Left renal cortex interstitium (tissue), 4 donors: ENCODE data around the gene PAK1. TPM values are rescaled to one million over a fixed set of nuclear protein-coding genes. Genes with fewer than 3 reads are reported as not detected.
"Not testable (repeated sequence)": the region's sequence is repeated elsewhere in the genome, so short reads cannot be mapped to it uniquely, and the experiment has no call there.

Source experiments
- DNase-seq, 4 donors: peaks; one replicate each; pipeline ENCODE4 v3.0.0-alpha.2; 2013; ENCODE audit warnings: low read depth in 4 of 4, low spot score in 2 of 4, missing footprints in 1 of 4
- polyA plus RNA-seq, 4 donors: library from polyadenylated mRNA; unstranded; fragments of 120-200 nt; gene quantifications; one replicate each; pipeline ENCODE4 v1.2.1, GENCODE V29; 2013; ENCODE audit not compliant: insufficient read length in 4 of 4

Gene PAK1
- polyA plus RNA-seq, 4 donors = 72.8 to 99.2 (median 85.9) TPM

- no peak for DNase-seq
Observed at GRCh38 chr11:77410076-77410827, 63.6 kb downstream of the PAK1 start.

- no peak for DNase-seq
Observed at GRCh38 chr11:77409046-77409445, 64.8 kb downstream of the PAK1 start.

- no peak for DNase-seq
Observed at GRCh38 chr11:77407613-77408012, 66.3 kb downstream of the PAK1 start.

- no peak for DNase-seq
Observed at GRCh38 chr11:77406396-77406795, 67.5 kb downstream of the PAK1 start.

GRCh38 chr11:77403211-77403610 is 70.7 kb downstream of the PAK1 start:
- no peak for DNase-seq

GRCh38 chr11:77402218-77402556 is 71.7 kb downstream of the PAK1 start:
- no peak for DNase-seq

- no peak for DNase-seq
Observed at GRCh38 chr11:77401486-77402217, 72.2 kb downstream of the PAK1 start.

- DNase-seq = no peak
Observed at GRCh38 chr11:77400775-77401449, 73.0 kb downstream of the PAK1 start.

GRCh38 chr11:77400271-77400670 is 73.6 kb downstream of the PAK1 start:
- no peak for DNase-seq

GRCh38 chr11:77397631-77398030 is 76.3 kb downstream of the PAK1 start:
- no peak for DNase-seq

GRCh38 chr11:77396911-77397310 is 77.0 kb downstream of the PAK1 start:
- DNase-seq = no peak

GRCh38 chr11:77396305-77396704 is 77.6 kb downstream of the PAK1 start:
- no peak for DNase-seq

- DNase-seq = no peak
Observed at GRCh38 chr11:77395460-77396173, 78.3 kb downstream of the PAK1 start.

- no peak for DNase-seq
Observed at GRCh38 chr11:77392842-77393241, 81.1 kb downstream of the PAK1 start.

- DNase-seq = no peak
Observed at GRCh38 chr11:77387701-77388100, 86.2 kb downstream of the PAK1 start.

GRCh38 chr11:77386178-77386577 is 87.7 kb downstream of the PAK1 start:
- DNase-seq = no peak

GRCh38 chr11:77385255-77385771 is 88.6 kb downstream of the PAK1 start:
- DNase-seq = not testable (repeated sequence)

GRCh38 chr11:77384571-77384970 is 89.3 kb downstream of the PAK1 start:
- no peak for DNase-seq

GRCh38 chr11:77383349-77383748 is 90.5 kb downstream of the PAK1 start:
- not testable (repeated sequence) for DNase-seq

GRCh38 chr11:77381729-77382665 is 91.9 kb downstream of the PAK1 start:
- no peak for DNase-seq
